Neural progenitor cell (in vitro differentiated cells): ENCODE results near the gene SIDT2. TPM values are rescaled to one million over a fixed set of nuclear protein-coding genes. Genes with fewer than 3 reads are reported as not detected.

Source experiments
- DNase-seq: peaks from one replicate; pipeline ENCODE4 v3.0.0-alpha.2; 2016; ENCODE audit warnings: low spot score
- H2AFZ ChIP-seq: fragments of 200-600 bp; sonication (generic); replicated peaks from 2 replicates; pipeline ENCODE4 v1.6.1; 2016; ENCODE audit warnings: antibody characterized with exemption
- H3F3A ChIP-seq: fragments of 200-600 bp; sonication (generic); 2 replicates; pipeline ENCODE4 v1.6.1; 2016; ENCODE audit warnings: antibody characterized with exemption, low read depth
- H3K27ac ChIP-seq: fragments of 200-600 bp; sonication (generic); 2 replicates; pipeline ENCODE4 v1.5.1; 2016; ENCODE audit warnings: mild to moderate bottlenecking
- H3K27me3 ChIP-seq: fragments of 200-600 bp; sonication (generic); 2 replicates; pipeline ENCODE4 v1.6.1; 2016; ENCODE audit warnings: mild to moderate bottlenecking, moderate library complexity
- H3K36me3 ChIP-seq: fragments of 200-600 bp; sonication (generic); 2 replicates; pipeline ENCODE4 v1.5.1; 2016
- H3K4me1 ChIP-seq: fragments of 200-600 bp; sonication (generic); 2 replicates; pipeline ENCODE4 v1.6.1; 2016; ENCODE audit warnings: mixed run types
- H3K4me2 ChIP-seq: fragments of 200-600 bp; sonication (generic); 2 replicates; pipeline ENCODE4 v1.6.1; 2016
- H3K4me3 ChIP-seq: fragments of 200-600 bp; sonication (generic); 2 replicates; pipeline ENCODE4 v1.5.1; 2016
- H3K79me2 ChIP-seq: fragments of 200-600 bp; sonication (generic); 2 replicates; pipeline ENCODE4 v1.6.1; 2016; ENCODE audit warnings: low read depth
- H3K9ac ChIP-seq: fragments of 200-600 bp; sonication (generic); 2 replicates; pipeline ENCODE4 v1.6.1; 2016
- H3K9me3 ChIP-seq: fragments of 200-600 bp; sonication (generic); 2 replicates; pipeline ENCODE4 v1.5.1; 2016; ENCODE audit warnings: low read depth
- H4K20me1 ChIP-seq: fragments of 200-600 bp; sonication (generic); 2 replicates; pipeline ENCODE4 v1.6.1; 2016; ENCODE audit warnings: low read depth
- H3K27ac Mint-ChIP-seq: 3 replicates; pipeline ENCODE4 v1.8.0; 2021; ENCODE audit warnings: mixed read lengths
- H3K27me3 Mint-ChIP-seq: 2 replicates; pipeline ENCODE4 v1.8.0; 2022; ENCODE audit warnings: low read depth, mild to moderate bottlenecking, inconsistent platforms, moderate library complexity, mixed read lengths; ENCODE audit not compliant: insufficient read depth
- H3K36me3 Mint-ChIP-seq: 3 replicates; pipeline ENCODE4 v1.8.0; 2021; ENCODE audit warnings: mixed read lengths
- H3K4me1 Mint-ChIP-seq: 3 replicates; pipeline ENCODE4 v1.8.0; 2021; ENCODE audit warnings: mixed read lengths
- H3K4me3 Mint-ChIP-seq: 3 replicates; pipeline ENCODE4 v1.8.0; 2021; ENCODE audit warnings: mild to moderate bottlenecking, moderate library complexity, mixed read lengths
- H3K9me3 Mint-ChIP-seq: 3 replicates; pipeline ENCODE4 v1.8.0; 2020; ENCODE audit warnings: mixed read lengths
- EZH2 ChIP-seq: fragments of 200-600 bp; sonication (generic); IDR thresholded peaks from 2 replicates; pipeline ENCODE4 v1.6.1; 2017; ENCODE audit warnings: antibody characterized with exemption, mild to moderate bottlenecking, moderate library complexity
- EZH2phosphoT487 ChIP-seq: fragments of 200-600 bp; sonication (generic); IDR thresholded peaks from 2 replicates; pipeline ENCODE4 v1.6.1; 2017; ENCODE audit warnings: antibody characterized with exemption
- total RNA-seq: library from RNA; depleted of rRNA; stranded (reverse); fragments of >200 nt; gene quantifications from 2 replicates; pipeline ENCODE4 v1.2.3, GENCODE V29; 2015; ENCODE audit warnings: low replicate concordance
- TF ChIP-seq, protein P1 (sequence below): fragments of 200-600 bp; sonication (generic); IDR thresholded peaks from 2 replicates; pipeline ENCODE4 v1.5.1; 2017; ENCODE audit warnings: antibody characterized with exemption, mild to moderate bottlenecking

Gene SIDT2
- total RNA-seq, 1 donor from 2014 or later, result 13.3 TPM

DNA sequence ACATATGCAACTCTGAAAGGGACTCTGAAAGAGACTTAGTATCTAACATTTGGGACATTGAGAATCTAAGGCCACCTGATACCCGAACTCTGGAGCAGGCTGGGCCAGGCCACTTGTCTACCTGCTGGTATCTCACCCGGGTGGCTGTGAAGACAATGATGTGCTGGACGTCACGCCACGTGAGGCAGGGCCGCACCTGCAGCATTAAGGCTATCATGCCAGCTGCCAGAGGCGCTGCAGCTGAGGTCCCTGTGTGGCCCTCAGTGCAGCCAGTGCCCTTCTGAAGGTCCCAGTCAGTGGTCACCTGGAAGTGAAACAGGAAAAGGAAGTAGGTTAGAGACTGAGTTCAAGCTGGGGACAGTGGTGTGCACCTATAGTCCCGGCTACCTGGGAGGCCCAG lies 40.9 kb downstream of the SIDT2 start:
- TF ChIP-seq EZH2 (no peak), EZH2phosphoT487 (no peak)
- TF ChIP-seq, protein P1, sequence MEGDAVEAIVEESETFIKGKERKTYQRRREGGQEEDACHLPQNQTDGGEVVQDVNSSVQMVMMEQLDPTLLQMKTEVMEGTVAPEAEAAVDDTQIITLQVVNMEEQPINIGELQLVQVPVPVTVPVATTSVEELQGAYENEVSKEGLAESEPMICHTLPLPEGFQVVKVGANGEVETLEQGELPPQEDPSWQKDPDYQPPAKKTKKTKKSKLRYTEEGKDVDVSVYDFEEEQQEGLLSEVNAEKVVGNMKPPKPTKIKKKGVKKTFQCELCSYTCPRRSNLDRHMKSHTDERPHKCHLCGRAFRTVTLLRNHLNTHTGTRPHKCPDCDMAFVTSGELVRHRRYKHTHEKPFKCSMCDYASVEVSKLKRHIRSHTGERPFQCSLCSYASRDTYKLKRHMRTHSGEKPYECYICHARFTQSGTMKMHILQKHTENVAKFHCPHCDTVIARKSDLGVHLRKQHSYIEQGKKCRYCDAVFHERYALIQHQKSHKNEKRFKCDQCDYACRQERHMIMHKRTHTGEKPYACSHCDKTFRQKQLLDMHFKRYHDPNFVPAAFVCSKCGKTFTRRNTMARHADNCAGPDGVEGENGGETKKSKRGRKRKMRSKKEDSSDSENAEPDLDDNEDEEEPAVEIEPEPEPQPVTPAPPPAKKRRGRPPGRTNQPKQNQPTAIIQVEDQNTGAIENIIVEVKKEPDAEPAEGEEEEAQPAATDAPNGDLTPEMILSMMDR, result no peak

DNA sequence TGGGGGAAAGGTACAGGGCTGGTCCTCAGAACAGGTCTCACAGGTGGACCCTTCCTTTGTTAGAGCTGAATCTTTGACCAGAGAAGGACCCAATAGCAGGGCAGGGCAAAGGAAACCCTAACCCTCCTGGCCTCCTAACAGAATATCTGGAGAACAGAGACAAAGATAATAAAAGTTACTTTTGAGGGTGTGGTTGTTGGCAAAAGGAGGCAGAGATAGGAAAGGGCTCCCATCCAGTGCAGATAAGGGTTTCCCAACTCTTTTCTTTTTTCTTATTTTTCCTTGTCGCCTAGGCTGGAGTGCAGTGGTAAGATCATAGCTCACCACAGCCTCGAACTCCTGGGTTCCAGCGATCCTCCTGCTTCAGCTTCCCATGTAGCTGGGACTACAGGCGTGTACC lies 41.5 kb downstream of the SIDT2 start:
- peaks cover 3% of the 10 kb centered on the region for H3K36me3 Mint-ChIP-seq
- no peak overlapping the region for H3K9ac ChIP-seq
- TF ChIP-seq EZH2, result no peak
- TF ChIP-seq, protein P1, result no peak
- no peak for TF ChIP-seq EZH2phosphoT487

More for the DNA sequence above, 40.9 kb downstream of the SIDT2 start:
- Histone ChIP-seq H3K36me3 (no peaks in the 10 kb centered on the region), H3K9me3 (no peaks in the 10 kb centered on the region), H3K27ac (no peak overlapping the region), H3F3A (peaks cover 5% of the 10 kb centered on the region), H3K4me1 (peaks cover 5% of the 10 kb centered on the region), H3K79me2 (no peaks in the 10 kb centered on the region), H2AFZ (no peak overlapping the region), H3K4me3 (no peak overlapping the region), H3K9ac (no peak overlapping the region), H3K4me2 (no peak overlapping the region), H3K27me3 (no peaks in the 10 kb centered on the region), H4K20me1 (no peaks in the 10 kb centered on the region)
- Mint-ChIP-seq H3K27me3 (no peaks in the 10 kb centered on the region), H3K9me3 (no peaks in the 10 kb centered on the region), H3K4me3 (no peak overlapping the region), H3K36me3 (peaks cover 3% of the 10 kb centered on the region), H3K4me1 (peaks cover 9% of the 10 kb centered on the region), H3K27ac (no peak overlapping the region)
- DNase-seq, result no peak

DNA sequence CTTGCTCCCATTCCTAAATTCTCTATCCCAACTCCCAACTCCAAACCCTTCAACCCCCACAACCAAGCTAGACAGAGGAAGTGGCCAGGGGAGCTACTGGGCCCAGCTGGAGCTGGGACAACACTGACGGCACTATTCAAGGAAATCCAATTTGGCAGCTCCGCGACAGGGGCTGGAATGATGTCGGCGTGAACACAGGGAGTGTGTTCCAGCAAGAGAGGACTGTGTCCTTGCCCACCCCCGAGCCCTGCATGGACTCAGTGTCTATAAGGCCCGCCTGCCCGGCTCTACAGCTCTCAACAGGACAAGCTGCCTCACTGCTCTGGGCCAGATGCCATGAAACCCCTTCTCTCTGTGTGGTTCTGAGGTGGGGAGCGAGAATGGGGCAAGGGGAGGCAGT lies 42.0 kb downstream of the SIDT2 start:
- H3K4me1 Mint-ChIP-seq, result peaks cover 3% of the 10 kb centered on the region
- Histone ChIP-seq H3K4me3 (no peak overlapping the region), H3K27ac (no peak overlapping the region), H4K20me1 (no peaks in the 10 kb centered on the region), H3K27me3 (no peaks in the 10 kb centered on the region), H3K4me2 (no peak overlapping the region), H3K9me3 (no peaks in the 10 kb centered on the region), H3K4me1 (no peaks in the 10 kb centered on the region), H3K36me3 (no peaks in the 10 kb centered on the region), H3K79me2 (no peaks in the 10 kb centered on the region), H2AFZ (no peak overlapping the region), H3F3A (no peaks in the 10 kb centered on the region), H3K9ac (no peak overlapping the region)
- H3K27ac Mint-ChIP-seq, result no peak overlapping the region
- no peaks in the 10 kb centered on the region for H3K27me3 Mint-ChIP-seq
- no peaks in the 10 kb centered on the region for H3K9me3 Mint-ChIP-seq
- H3K4me3 Mint-ChIP-seq, result no peak overlapping the region
- H3K36me3 Mint-ChIP-seq, result peaks cover 3% of the 10 kb centered on the region
- no peak for DNase-seq
- TF ChIP-seq, protein P1, result no peak
- no peak for TF ChIP-seq EZH2
- no peak for TF ChIP-seq EZH2phosphoT487

More for the DNA sequence above, 41.5 kb downstream of the SIDT2 start:
- Mint-ChIP-seq H3K4me3 (no peak overlapping the region), H3K9me3 (no peaks in the 10 kb centered on the region), H3K27me3 (no peaks in the 10 kb centered on the region), H3K4me1 (peaks cover 4% of the 10 kb centered on the region), H3K27ac (no peak overlapping the region)
- H3K27me3 ChIP-seq, result no peaks in the 10 kb centered on the region
- no peaks in the 10 kb centered on the region for H3K4me1 ChIP-seq
- no peak overlapping the region for H3K4me3 ChIP-seq
- no peaks in the 10 kb centered on the region for H3K9me3 ChIP-seq
- H3K27ac ChIP-seq, result no peak overlapping the region
- DNase-seq, result no peak
- no peaks in the 10 kb centered on the region for H3K79me2 ChIP-seq
- no peaks in the 10 kb centered on the region for H4K20me1 ChIP-seq
- H3K36me3 ChIP-seq, result no peaks in the 10 kb centered on the region
- no peak overlapping the region for H2AFZ ChIP-seq
- no peaks in the 10 kb centered on the region for H3F3A ChIP-seq
- H3K4me2 ChIP-seq, result no peak overlapping the region
